Thymus (tissue), 11 donors: ENCODE data around the gene PSENEN. TPM values are rescaled to one million over a fixed set of nuclear protein-coding genes. Genes with fewer than 3 reads are reported as not detected.
A peak's percentile ranks its signal among the peaks of the same experiment; 100 is the strongest.

ENCODE experiments used
- DNase-seq, 9 donors: peaks; one replicate each; pipeline ENCODE4 v3.0.0-alpha.2; 2013; ENCODE audit warnings: low spot score in 9 of 9, low read depth in 6 of 9, missing footprints in 1 of 9
- H3K27ac ChIP-seq, 2 donors: one replicate each; pipeline ENCODE4 v1.5.1; 2013; ENCODE audit warnings: control low read depth in 1 of 2, low read depth in 1 of 2, low read length in 1 of 2, mild to moderate bottlenecking in 1 of 2, moderate library complexity in 1 of 2
- H3K27me3 ChIP-seq, 2 donors: one replicate each; pipeline ENCODE4 v1.5.1; 2013; ENCODE audit warnings: low read length in 1 of 2; ENCODE audit not compliant: control insufficient read depth in 2 of 2, insufficient read depth in 1 of 2
- H3K36me3 ChIP-seq, 2 donors: one replicate each; pipeline ENCODE4 v1.5.1; 2013; ENCODE audit warnings: low read length in 1 of 2, mild to moderate bottlenecking in 1 of 2, moderate library complexity in 1 of 2; ENCODE audit not compliant: control insufficient read depth in 2 of 2, insufficient read depth in 2 of 2
- H3K4me1 ChIP-seq, 2 donors: one replicate each; pipeline ENCODE4 v1.5.1; 2013; ENCODE audit warnings: low read length in 2 of 2; ENCODE audit not compliant: control insufficient read depth in 2 of 2, insufficient read depth in 2 of 2
- H3K4me3 ChIP-seq, 2 donors: one replicate each; pipeline ENCODE4 v1.5.1; 2013; ENCODE audit warnings: low read length in 2 of 2, control low read depth in 1 of 2, mild to moderate bottlenecking in 1 of 2
- H3K9me3 ChIP-seq, 2 donors: one replicate each; pipeline ENCODE4 v1.5.1; 2013; ENCODE audit warnings: low read length in 1 of 2, mild to moderate bottlenecking in 1 of 2; ENCODE audit not compliant: control insufficient read depth in 2 of 2, insufficient read depth in 1 of 2
- WGBS: extraction: QIAGEN DNeasy Blood & Tissue Kit; methylation state at CpG from one replicate; pipeline ENCODE4 v1.1.7; 2013; 5-methylcytosine and 5-hydroxymethylcytosine counted together
- polyA plus RNA-seq: library from polyadenylated mRNA; stranded (reverse); fragments of 200-250 nt; gene quantifications from one replicate; pipeline ENCODE4 v1.2.3, GENCODE V29; 2013
- total RNA-seq: library from RNA; stranded (reverse); fragments of 120-200 nt; gene quantifications from one replicate; pipeline ENCODE4 v1.2.4, GENCODE V29; 2013
- donor health status: healthy.

The PSENEN gene
- total and polyA plus RNA-seq, 2 donors, result 65.1 to 104 TPM

DNA sequence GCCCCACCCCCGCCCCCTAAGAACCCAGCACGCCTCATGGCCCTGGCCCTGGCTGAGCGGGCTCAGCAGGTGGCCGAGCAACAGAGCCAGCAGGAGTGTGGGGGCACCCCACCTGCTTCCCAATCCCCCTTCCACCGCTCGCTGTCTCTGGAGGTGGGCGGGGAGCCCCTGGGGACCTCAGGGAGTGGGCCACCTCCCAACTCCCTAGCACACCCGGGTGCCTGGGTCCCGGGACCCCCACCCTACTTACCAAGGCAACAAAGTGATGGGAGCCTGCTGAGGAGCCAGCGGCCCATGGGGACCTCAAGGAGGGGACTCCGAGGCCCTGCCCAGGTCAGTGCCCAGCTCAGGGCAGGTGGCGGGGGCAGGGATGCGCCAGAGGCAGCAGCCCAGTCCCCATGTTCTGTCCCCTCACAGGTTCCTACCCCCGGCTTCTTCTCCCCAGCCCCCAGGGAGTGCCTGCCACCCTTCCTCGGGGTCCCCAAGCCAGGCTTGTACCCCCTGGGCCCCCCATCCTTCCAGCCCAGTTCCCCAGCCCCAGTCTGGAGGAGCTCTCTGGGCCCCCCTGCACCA lies 41.9 kb downstream of the PSENEN start:
- peaks cover 17 to 55% of the 10 kb centered on the region in 2 donors for H3K36me3 ChIP-seq
- H3K27ac ChIP-seq, result no peak overlapping the region
- no peaks in the 10 kb centered on the region for H3K9me3 ChIP-seq
- 98% methylated on average over 15 of the region's 15 CpGs for WGBS
- no peaks in the 10 kb centered on the region for H3K4me1 ChIP-seq
- H3K27me3 ChIP-seq, result no peaks in the 10 kb centered on the region
- DNase-seq, result no peak
- no peak overlapping the region for H3K4me3 ChIP-seq

DNA sequence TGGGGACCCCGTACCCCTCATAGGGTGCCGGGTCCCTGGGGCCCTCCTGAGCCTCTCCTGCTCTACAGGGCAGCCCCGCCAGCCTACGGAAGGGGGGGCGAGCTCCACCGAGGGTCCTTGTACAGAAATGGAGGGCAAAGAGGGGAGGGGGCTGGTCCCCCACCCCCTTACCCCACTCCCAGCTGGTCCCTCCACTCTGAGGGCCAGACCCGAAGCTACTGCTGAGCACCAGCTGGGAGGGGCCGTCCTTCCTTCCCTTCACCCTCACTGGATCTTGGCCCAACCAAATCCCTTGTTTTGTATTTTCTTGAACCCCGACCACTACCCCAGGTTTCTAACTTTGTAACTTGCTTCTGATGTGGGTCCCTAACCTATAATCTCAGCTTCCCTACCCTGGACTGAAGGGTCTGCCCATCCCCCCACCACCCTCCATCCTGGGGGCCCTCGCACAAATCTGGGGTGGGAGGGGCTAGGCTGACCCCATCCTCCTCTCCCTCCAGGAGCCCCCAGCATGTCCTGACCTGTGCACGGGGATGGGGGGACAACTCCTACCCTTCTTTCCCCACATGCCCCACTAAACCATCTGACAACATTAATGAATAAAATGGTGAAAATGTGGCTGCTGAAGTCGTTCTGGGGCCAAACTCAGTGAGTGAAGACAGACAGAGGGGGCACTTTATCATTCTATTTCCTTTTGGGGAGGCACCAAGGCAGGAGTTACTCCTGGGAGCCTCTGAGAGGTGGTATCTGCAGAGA lies 42.9 kb downstream of the PSENEN start:
- H3K27me3 ChIP-seq, result no peaks in the 10 kb centered on the region
- no peaks in the 10 kb centered on the region for H3K4me1 ChIP-seq
- DNase-seq, result no peak
- no peak overlapping the region for H3K4me3 ChIP-seq
- WGBS, result 93% methylated on average over 12 of the region's 12 CpGs
- H3K36me3 ChIP-seq, result peaks cover 8 to 44% of the 10 kb centered on the region in 2 donors
- H3K27ac ChIP-seq, result no peak overlapping the region
- no peaks in the 10 kb centered on the region for H3K9me3 ChIP-seq

DNA sequence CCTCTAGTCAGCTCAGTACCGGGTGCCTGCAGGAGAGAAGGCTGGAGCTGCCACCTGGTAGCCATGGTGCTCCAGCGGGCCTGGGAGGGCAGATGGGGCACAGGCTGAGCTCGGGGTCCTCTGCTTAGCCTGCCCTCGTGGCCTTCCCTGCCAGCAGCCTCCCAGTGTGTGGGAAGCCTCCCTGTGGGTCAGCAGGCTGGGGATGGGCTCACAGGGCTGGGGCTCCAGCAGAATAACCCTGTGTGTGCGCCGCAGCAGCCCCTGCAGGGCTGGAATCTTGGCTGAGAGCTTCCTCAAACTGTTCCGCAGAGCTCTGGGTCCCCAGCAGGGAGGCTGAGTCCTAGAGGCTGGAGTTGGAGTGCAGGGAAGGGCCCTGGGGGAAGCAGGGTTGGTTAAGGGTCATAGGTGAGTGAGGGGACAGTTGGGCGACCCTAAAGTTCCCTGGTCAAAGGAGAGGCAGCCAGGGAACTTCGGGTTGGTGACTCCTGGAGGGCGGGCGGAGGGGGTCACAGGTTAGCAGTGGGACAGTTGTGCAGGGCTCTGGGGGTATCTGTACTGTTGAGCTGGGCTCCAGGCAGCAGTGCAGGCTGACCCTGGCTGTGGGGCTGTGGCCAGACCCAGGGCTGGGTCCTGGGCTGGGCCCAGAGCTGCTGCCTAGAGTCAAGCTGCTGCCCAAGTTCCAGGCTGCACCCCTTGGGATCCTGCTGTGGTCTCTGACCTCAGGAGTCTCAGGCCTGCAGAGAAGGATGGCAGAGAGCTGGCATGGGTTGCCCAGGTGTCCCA lies 43.9 kb downstream of the PSENEN start:
- H3K27ac ChIP-seq, result no peak overlapping the region
- H3K9me3 ChIP-seq, result no peaks in the 10 kb centered on the region
- H3K36me3 ChIP-seq, result peaks cover 8 to 34% of the 10 kb centered on the region in 2 donors
- 94% methylated on average over 11 of the region's 11 CpGs for WGBS
- no peak overlapping the region for H3K4me3 ChIP-seq
- H3K27me3 ChIP-seq, result no peaks in the 10 kb centered on the region
- no peak for DNase-seq
- no peaks in the 10 kb centered on the region for H3K4me1 ChIP-seq

DNA sequence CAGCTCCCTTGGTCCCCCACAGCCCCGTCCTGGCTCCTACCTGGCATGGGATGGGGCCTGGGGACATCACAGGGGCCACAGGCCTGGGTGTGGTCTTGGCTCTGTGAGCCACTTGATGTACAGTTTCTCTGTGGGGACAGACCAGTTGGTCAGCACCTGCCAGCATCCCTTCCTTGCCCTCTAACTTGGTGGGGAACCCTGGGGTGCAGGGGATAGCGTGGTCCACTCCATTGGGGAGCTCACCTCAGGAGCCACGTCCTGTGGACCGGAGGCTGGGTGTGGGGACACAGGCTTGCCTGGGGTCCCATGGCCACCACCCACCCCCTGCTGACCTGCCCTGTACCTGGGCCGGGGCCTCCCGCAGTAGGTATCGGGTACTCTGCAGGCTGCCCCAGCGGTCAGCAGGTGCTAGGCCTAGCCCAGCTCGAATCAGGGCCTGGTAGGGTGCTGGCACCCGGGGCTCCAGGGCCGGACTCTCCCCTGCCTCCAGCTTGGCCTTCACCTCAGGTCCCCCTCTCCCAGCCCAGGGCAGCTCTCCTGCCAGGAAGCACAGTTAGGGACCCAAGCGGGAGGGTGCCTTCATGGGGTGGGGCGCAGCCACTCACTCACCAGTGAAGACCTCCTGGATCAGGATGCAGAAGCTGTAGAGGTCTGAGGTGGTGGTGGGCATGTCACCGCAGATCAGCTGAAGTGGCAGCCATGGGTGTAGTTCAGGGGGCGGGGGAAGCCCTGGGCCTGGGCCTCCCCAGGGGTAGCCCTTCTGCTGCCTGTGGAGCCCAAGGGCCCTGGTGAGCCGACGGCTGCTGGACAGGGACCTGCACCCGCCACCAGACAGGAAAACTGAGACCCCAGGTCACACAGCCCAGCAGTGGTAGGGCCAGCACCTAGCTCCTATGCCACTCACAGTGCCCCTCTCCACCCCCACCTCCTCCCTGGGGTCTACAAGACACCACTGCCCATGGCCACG lies 44.8 kb downstream of the PSENEN start:
- no peak overlapping the region for H3K4me3 ChIP-seq
- 96% methylated on average over 19 of the region's 19 CpGs for WGBS
- no peak for DNase-seq
- peaks cover 0 to 1% of the 10 kb centered on the region in 2 donors for H3K27me3 ChIP-seq
- H3K36me3 ChIP-seq, result peaks cover 8 to 26% of the 10 kb centered on the region in 2 donors
- no peaks in the 10 kb centered on the region for H3K4me1 ChIP-seq
- H3K9me3 ChIP-seq, result no peaks in the 10 kb centered on the region
- no peak overlapping the region for H3K27ac ChIP-seq

DNA sequence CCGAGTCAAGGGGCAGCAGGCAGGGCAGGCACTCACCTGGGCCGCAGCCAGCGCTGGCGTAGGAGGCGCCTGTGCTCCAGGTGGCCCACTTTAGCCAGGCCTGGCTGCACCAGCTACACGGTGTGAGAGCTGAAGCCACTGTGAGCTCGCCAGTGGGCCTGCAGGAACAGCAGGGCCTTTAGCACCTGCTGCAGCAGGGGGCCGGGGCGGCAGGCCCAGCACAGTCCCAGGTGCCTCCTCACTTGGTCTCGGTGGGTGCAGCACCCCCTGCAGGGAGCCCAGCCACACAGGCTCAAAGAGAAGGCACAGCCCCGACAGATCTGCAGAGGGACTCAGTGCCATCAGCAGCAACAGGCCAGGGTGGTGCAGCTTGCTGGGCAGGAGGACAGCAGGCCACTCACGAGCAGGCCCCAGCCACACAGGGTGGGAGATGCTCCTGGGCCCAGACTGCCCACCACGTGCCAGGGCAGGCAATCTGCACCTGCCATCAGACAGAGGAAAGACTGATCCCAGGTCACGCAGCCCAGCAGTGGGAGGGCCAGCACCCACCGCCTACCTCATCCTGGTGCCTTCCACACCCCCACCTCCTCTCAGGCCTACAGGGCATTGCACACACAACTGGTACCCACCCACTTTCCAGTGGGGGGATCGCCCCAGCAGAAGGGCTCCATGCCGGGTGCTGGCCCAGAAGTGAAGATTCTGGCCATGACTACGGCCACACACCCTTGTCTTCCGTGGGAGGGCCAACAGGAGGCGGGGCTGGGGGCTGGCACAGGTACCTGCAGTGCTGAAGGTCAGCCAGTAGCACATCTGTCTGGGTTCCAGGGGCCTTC lies 45.7 kb downstream of the PSENEN start:
- peaks cover 0 to 9% of the 10 kb centered on the region in 2 donors for H3K27me3 ChIP-seq
- peak in 3 of 9 donors; percentile 7 to 34 (median 31) for DNase-seq
- H3K4me3 ChIP-seq, result no peak overlapping the region
- 80% methylated on average over 20 of the region's 20 CpGs for WGBS
- no peak overlapping the region for H3K27ac ChIP-seq
- H3K36me3 ChIP-seq, result peaks cover 2 to 16% of the 10 kb centered on the region in 2 donors
- H3K4me1 ChIP-seq, result no peaks in the 10 kb centered on the region
- H3K9me3 ChIP-seq, result no peaks in the 10 kb centered on the region

DNA sequence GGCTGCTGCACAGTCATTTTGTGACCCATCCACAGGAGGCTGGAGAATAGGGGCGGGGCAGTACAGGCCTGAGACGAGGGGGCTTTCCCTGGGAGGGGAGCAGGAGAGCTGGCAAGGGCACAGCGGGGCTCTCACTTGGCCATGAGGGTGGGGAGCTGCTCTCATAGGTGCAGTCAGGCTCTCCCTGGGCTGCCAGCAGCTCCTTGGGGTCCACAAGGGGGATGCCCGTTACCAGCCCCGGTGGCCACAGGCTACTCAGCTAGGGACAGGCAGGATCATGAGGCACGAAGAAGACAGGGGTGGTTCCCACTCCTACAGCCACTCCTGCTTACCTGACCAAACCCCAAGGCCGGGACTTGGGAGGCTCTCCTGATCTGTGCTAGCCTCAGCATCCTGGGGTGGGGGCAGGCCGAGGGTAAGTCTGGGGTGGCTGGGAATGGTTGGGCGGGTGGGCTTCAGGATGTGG lies 46.4 kb downstream of the PSENEN start:
- Histone ChIP-seq H3K27me3 (peaks cover 0 to 16% of the 10 kb centered on the region in 2 donors), H3K36me3 (peaks cover 0 to 12% of the 10 kb centered on the region in 2 donors), H3K27ac (no peak overlapping the region), H3K4me1 (no peaks in the 10 kb centered on the region), H3K9me3 (no peaks in the 10 kb centered on the region), H3K4me3 (no peak overlapping the region)
- DNase-seq, result no peak
- 95% methylated on average over 9 of the region's 9 CpGs for WGBS

DNA sequence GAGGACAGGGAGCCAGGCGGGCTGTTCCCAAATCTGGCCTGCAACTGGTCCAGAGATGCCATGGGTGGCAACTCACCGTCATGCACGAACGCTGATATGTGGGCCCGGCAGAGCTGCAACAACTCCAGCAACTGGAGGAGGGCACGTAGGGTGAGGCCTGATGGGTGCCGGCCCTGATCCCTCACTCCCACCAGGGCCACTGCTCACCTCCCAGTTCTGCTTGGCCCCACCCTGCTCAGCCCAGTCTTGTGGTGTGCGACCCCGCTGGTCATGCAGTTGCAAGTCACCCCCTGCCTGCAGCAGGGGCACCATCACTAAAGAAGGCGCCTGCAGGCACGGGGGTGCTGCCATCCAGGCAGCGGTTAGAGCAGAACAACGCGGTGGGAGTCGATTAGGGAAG lies 46.9 kb downstream of the PSENEN start:
- H3K36me3 ChIP-seq, result peaks cover 0 to 8% of the 10 kb centered on the region in 2 donors
- no peaks in the 10 kb centered on the region for H3K4me1 ChIP-seq
- WGBS, result 92% methylated on average over 15 of the region's 15 CpGs
- no peaks in the 10 kb centered on the region for H3K9me3 ChIP-seq
- DNase-seq, result no peak
- H3K4me3 ChIP-seq, result no peak overlapping the region
- H3K27me3 ChIP-seq, result peaks cover 0 to 20% of the 10 kb centered on the region in 2 donors
- H3K27ac ChIP-seq, result no peak overlapping the region

DNA sequence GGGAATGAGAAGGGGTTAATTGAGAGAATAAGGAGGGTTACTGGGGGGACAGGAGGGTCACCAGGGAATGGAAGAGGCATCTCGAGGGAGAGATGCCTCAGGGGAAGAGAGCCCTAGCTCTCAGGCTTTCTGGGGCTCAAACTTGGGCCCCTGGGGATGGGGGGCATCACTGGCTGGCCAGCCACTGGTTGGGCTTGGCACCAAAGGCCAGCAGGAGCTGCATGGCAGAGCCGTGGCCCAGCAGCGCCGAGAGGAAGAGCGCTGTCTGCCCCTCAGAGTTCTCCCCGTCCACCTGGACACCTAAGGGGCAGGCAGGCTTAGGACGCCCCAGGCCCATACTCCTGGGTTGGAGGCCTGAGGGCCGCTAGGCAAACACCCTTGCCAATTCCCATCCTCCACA lies 47.4 kb downstream of the PSENEN start:
- WGBS, result 92% methylated on average over 8 of the region's 8 CpGs

More for the DNA sequence above, 47.4 kb downstream of the PSENEN start:
- Histone ChIP-seq H3K9me3 (no peaks in the 10 kb centered on the region), H3K27ac (no peak overlapping the region), H3K27me3 (peaks cover 0 to 26% of the 10 kb centered on the region in 2 donors), H3K4me1 (no peaks in the 10 kb centered on the region), H3K4me3 (no peak overlapping the region), H3K36me3 (peaks cover 0 to 2% of the 10 kb centered on the region in 2 donors)
- DNase-seq, result no peak
